ENCODE data around the gene KAZALD1. TPM values are rescaled to one million over a fixed set of nuclear protein-coding genes. Genes with fewer than 3 reads are reported as not detected.

The KAZALD1 gene
- total and polyA plus RNA-seq, 3 donors from 2014 or later = 6.4 to 11.0 (median 6.8) TPM

- DNase-seq = no peak
- no peak overlapping the region for H3K27ac ChIP-seq
- TF ChIP-seq POLR2A (IDR thresholded peaks at IDR 0.05) = no peak
- TF ChIP-seq CTCF (IDR thresholded peaks at IDR 0.05) = no peak
- H3K4me3 ChIP-seq = no peak overlapping the region
- intact Hi-C loops (cut with DNase I; ENCODE audit: low total_unique reads) = no loop called here
- H3K9me3 ChIP-seq = no peaks in the 10 kb centered on the region
- H3K36me3 ChIP-seq (ENCODE audit: low read depth, missing control alignments) = no peaks in the 10 kb centered on the region
- no peaks in the 10 kb centered on the region for H3K27me3 ChIP-seq
- WGBS, 2 donors = 54% methylated on average over 7 of the region's 7 CpGs
- peaks cover 17% of the 10 kb centered on the region for H3K4me1 ChIP-seq
Observed at GRCh38 chr10:101014966-101015581, 46.7 kb upstream of the KAZALD1 start.

GRCh38 chr10:101015582-101015973 lies 46.2 kb upstream of the KAZALD1 start:
- intact Hi-C loops (cut with DNase I; ENCODE audit: low total_unique reads) = no loop called here
- peaks cover 17% of the 10 kb centered on the region for H3K4me1 ChIP-seq
- H3K4me3 ChIP-seq = no peak overlapping the region
- no peak for DNase-seq
- no peaks in the 10 kb centered on the region for H3K27me3 ChIP-seq
- no peaks in the 10 kb centered on the region for H3K9me3 ChIP-seq
- H3K27ac ChIP-seq = no peak overlapping the region
- TF ChIP-seq CTCF (IDR thresholded peaks at IDR 0.05) = no peak
- H3K36me3 ChIP-seq (ENCODE audit: low read depth, missing control alignments) = no peaks in the 10 kb centered on the region
- WGBS, 2 donors = 86 to 98% methylated on average over 6 to 8 of the region's 8 CpGs

- H3K36me3 ChIP-seq (ENCODE audit: low read depth, missing control alignments) = no peaks in the 10 kb centered on the region
- intact Hi-C loops (cut with DNase I; ENCODE audit: low total_unique reads) = no loop called here
- no peak for DNase-seq
- no peaks in the 10 kb centered on the region for H3K27me3 ChIP-seq
- no peak overlapping the region for H3K4me3 ChIP-seq
- H3K27ac ChIP-seq = no peak overlapping the region
- no peaks in the 10 kb centered on the region for H3K9me3 ChIP-seq
- no peak for TF ChIP-seq POLR2A (IDR thresholded peaks at IDR 0.05)
- TF ChIP-seq CTCF (IDR thresholded peaks at IDR 0.05) = no peak
- WGBS, 2 donors = 68 to 76% methylated on average over 5 of the region's 5 CpGs
- H3K4me1 ChIP-seq = peaks cover 17% of the 10 kb centered on the region
Observed at GRCh38 chr10:101016814-101017213, 45.0 kb upstream of the KAZALD1 start.

GRCh38 chr10:101018118-101018599 lies 43.6 kb upstream of the KAZALD1 start:
- no peak overlapping the region for H3K4me3 ChIP-seq
- TF ChIP-seq POLR2A (IDR thresholded peaks at IDR 0.05) = no peak
- no peak for TF ChIP-seq CTCF (IDR thresholded peaks at IDR 0.05)
- DNase-seq = no peak
- intact Hi-C loops (cut with DNase I; ENCODE audit: low total_unique reads) = no loop called here
- H3K27ac ChIP-seq = no peak overlapping the region
- no peaks in the 10 kb centered on the region for H3K36me3 ChIP-seq (ENCODE audit: low read depth, missing control alignments)
- WGBS, 2 donors = 37 to 39% methylated on average over 20 of the region's 20 CpGs
- H3K9me3 ChIP-seq = no peaks in the 10 kb centered on the region
- H3K27me3 ChIP-seq = no peaks in the 10 kb centered on the region
- H3K4me1 ChIP-seq = peaks cover 10% of the 10 kb centered on the region
